ENCODE measurements around the gene BLOC1S4.
A peak's percentile ranks its signal among the peaks of the same experiment; 100 is the strongest.

BLOC1S4 gene

DNA sequence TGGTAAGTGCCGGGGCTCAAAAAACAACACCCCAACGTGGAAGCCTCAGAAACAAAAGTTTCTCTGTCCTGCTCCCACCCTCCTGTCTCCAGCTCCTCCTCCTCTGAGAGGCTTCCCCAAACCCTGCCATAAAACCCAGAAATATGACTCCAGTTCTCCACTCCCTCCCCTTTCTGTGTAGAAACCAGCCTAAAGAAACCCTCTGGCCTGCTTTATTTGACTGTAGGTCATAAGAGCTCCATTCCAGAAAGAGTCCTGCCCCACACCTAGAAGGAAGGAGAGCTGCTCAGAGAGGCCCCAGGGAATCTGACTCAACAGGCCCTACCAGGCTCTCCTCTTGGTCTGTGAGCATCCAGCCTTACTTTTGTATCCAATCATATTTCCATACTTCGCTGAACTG, 23.2 kb upstream of the BLOC1S4 start:
- DNase-seq = no peak

- no peak for DNase-seq
Measured at GRCh38 chr4:6693231-6694176, 22.5 kb upstream of the BLOC1S4 start, which contains the start of gene S100P. Gene S100P, plus strand, starts transcription at chr4:6693878. Its CDS starts 55 bp downstream, at chr4:6693933.

DNA sequence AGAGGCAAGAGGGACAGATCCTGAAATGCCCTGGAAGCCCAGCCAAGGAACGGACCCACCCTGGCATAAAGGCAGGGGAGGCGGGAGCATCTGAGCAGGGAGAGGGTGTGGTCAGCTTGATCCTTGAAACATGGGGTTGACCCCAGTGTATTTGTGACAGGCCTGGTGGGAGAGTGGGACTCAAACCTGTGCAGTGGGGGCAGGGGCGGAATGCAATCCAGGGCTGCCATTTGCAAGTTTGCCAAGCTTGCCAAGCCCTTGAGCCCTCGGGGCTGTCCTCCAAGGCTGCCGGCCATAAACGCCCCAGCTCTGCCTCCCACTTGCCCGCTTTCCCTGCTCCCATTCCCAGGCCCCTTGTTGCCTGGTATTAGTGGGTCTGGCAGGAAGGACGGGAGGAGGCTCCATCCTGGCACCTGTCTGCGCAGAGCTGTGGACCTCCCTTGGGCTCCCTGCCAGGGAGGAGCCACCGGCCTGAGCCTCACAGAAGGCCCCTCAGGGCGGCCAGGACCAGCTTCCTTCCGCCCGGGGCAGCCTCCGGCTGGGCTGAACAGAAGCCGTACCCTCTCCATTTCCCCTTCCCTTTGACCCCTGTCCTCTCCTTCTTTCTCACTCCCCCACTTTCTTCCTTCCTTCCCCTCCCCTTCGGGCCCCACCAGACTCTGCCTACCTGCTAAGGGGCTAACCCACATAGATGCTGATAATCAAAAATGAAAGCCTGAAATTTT, 21.6 kb upstream of the BLOC1S4 start:
- DNase-seq = no peak

- peak in 1 of 2 experiments; percentile 49 for DNase-seq
Measured at GRCh38 chr4:6695660-6696610, 20.0 kb upstream of the BLOC1S4 start.

- no peak for DNase-seq
Measured at GRCh38 chr4:6696611-6697010, 19.4 kb upstream of the BLOC1S4 start.

DNA sequence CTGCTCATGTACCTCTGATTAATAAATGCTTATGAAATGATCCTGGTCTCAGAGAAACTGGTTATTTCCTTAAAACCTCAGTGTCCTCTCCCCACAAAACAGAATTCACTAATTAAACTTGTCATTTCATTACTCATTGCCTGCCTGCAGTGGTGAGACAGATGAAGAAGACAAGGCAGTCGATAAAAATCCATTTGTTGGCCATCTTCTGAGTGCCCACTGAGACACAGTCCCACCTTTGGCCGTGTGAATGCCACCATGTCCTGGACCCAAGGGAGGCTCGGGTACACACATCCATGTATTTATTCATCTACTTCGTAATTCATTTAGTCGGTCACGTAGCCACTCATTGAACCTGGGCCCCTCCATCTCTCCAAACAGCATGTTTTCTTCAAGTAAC, 18.8 kb upstream of the BLOC1S4 start:
- no peak for DNase-seq

- no peak for DNase-seq
Measured at GRCh38 chr4:6699388-6699787, 16.6 kb upstream of the BLOC1S4 start.

GRCh38 chr4:6699903-6700302, 16.1 kb upstream of the BLOC1S4 start:
- no peak for DNase-seq

DNA sequence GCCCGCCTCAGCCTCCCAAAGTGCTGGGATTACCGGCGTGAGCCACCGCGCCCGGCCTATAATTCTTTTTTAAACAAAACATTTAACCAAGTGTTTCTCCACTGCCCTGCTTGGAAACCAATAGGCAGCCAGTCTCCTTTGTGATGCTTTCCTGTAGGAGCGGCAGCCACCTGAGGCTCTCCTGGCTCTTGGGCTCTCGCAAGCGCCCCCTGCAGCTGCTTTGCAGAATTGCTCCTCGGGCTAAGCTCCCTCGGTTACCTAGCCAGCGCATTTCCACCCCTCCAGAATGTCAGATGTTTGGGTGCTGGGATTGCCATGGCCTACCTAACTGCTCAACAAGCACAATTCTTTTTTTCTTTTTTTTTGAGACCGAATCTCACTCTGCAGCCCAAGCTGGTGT, 14.6 kb upstream of the BLOC1S4 start:
- DNase-seq = peak in 1 of 2 experiments; percentile 28

DNA sequence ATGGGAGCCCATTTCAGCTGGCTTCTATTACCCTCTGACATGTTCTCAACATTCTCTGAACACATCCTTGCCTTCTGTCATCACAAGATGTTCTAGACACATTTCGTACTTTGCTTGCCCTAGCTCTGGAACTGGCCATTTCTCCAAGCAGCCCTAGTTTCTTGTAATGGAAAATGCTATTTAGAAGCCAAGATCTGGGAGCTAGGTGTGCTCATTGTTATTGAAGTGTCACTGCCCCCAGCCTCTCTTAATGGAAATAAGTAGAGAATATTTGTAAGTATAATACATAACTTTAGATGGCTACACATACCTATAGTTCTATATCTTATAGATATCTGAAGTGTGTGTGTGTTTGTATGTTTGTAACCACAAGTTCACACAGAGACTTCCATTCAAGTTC, 13.2 kb upstream of the BLOC1S4 start:
- no peak for DNase-seq

GRCh38 chr4:6703786-6704185, 12.2 kb upstream of the BLOC1S4 start:
- no peak for DNase-seq

GRCh38 chr4:6705646-6706045, 10.3 kb upstream of the BLOC1S4 start:
- DNase-seq = no peak

- DNase-seq = no peak
Measured at GRCh38 chr4:6706173-6706572, 9.8 kb upstream of the BLOC1S4 start.

DNA sequence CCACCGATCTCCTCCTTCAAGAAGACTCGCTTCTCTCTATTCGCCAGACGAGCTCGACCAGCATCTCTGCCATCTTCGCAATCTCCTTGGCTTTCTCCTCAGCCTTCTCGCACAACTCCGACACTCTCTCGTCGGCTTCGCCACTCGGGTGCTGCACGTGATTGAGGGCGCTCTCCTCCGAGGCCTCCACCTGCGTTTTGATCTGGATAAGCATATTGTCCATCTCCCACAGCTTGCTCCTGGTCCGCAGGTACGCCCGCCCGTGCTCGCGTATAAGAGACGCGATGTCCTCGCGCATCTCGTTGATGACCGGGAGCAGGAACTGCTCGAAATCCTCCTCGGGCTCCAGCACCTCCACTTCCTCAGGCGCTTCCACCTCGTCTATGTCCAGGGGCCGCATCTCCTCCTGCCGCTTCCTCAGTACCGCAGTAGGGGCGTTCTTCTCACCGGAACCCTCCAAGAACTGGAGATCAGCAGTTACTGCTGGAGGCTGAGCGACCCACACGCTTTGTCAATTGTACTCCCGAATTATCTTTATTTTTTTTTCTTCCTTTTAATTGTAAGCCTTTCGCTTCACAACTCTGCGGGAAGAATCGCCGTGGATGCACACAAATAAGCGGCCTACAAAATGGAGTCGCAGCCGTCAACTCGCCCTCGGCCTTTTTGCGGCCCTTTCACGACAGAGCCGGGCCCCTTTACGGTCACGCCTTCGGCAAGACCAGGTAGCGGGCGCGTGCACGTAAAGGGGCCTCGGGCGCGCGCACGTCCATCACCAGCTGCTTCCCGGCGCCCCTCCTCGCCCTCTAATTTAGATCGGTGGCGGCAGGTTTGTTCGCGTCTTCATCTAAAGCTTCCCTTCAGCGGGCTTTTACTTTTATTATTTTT, 6.5 kb upstream of the BLOC1S4 start, which contains the start of gene MRFAP1L1:
Gene MRFAP1L1 (minus strand): TSS at position 636 of the 885 bp plus-strand sequence. CDS start 236 bp downstream, at position 400.
- DNase-seq = peak; percentile 93 to 99

GRCh38 chr4:6710282-6710681, 5.7 kb upstream of the BLOC1S4 start:
- DNase-seq = no peak

DNA sequence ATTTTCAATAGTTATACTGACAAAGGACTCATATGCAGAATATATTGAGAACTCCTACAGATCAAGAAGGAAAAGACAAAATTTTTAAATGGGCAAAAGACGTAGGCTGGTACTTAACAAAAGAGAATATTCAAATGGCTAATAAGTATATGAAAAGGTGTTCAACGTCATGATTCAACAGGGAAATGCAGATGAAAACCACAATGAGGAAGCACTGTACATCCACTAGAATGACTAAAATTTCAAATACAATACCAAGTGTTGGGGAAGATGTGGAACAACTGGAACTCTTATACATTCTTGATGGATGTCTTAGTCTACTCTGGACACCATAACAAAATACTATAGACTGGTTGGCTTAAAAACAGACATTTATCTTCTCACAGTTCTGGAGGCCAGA, 5.0 kb upstream of the BLOC1S4 start:
- DNase-seq = no peak

GRCh38 chr4:6714954-6715353, 1.0 kb upstream of the BLOC1S4 start:
- no peak for DNase-seq

- no peak for DNase-seq
Measured at GRCh38 chr4:6715704-6716017, 313 bp upstream of the BLOC1S4 start.

DNA sequence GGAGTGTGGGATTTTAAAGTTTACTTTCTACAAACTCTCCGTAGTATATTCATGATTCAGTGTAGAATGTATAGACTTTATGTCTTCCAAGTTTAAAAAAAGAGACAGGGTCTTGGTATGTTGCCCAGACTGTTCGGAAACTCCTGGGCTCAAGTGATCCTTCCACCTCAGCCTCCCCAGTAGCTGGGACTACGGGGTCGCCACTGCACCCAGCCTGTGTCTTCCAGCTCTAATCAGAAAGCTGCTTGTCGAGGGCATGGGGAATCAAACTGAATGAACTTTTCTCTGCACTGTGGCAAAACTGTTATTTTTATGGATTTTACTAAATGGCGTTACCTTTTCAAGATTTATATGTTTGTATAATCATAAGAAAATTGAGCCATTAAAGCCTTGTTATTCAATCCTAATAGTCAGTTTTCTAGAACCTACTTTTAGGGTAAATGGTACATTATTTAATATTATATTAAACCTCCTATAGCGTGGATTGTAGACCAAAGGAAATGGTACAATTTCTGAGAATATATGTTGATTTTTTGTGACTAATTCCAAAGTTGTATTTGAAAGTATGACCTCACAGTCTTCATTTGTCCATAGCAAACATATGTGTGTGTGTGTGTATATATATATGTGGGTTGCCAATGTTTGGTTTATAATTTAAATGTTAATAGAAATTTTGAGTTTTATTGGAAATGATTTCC, 1.1 kb downstream of the BLOC1S4 start:
- DNase-seq = no peak

DNA sequence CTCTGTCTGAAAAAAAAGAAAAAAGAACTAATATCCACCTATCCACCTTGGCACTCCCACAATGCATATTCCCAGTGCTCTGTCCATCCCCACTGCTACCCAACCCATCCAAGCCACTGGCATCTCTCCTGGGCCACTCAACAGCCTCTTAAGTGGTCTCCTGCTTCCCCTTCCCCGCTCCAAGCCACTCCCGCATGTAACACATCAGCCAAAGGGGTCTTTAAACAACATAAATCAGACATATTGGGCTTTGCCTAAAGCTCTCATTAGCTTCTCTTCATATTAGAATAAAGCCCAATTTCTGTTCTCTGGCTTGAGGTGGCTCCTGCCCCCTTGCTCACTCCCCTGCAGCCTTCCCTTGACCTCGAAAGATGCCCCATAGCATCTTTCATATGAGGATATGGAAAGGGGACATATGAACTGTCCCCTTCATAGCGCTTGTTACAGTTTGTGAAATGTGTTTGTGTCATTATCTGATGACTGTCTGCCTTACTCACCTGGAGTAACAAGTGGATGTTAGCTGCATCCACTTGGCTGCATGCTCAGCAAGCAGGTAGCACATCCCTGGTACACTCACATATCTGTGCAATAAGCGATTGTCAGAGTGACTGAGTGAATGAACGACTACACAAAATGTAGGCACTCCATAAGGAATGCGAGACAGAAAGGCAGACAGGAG, 3.1 kb downstream of the BLOC1S4 start:
- DNase-seq = no peak
